Mammary epithelial cell (primary cell): ENCODE measurements around the gene CORO2B.

Experiments used
- CTCF ChIP-seq, 2 donors: IDR thresholded peaks in 1 of 2; conservative IDR thresholded peaks in 1 of 2; 2 replicates each; pipeline ENCODE4 v1.5.1; 2011 to 2012; ENCODE audit warnings: inconsistent platforms in 2 of 2, low read length in 2 of 2, mild to moderate bottlenecking in 2 of 2, control low read depth in 1 of 2, low read depth in 1 of 2; ENCODE audit not compliant: insufficient read depth in 1 of 2; ENCODE audit errors: extremely low read depth in 1 of 2
- EZH2 ChIP-seq: IDR thresholded peaks from 2 replicates; pipeline ENCODE4 v1.6.1; 2012; ENCODE audit warnings: low read length, inconsistent platforms, borderline replicate concordance

GRCh38 chr15:68644996-68645395 is 66.2 kb downstream of the CORO2B start:
- TF ChIP-seq CTCF (conservative IDR thresholded peaks at IDR 0.05 in 1 of 2, IDR thresholded peaks at IDR 0.05 in 1 of 2; ENCODE audit: extremely low read depth in 1 of 2, insufficient read depth in 1 of 2, low read depth in 1 of 2, low read length in 2 of 2), result no peak
- TF ChIP-seq EZH2, result no peak
